Spleen (tissue), 11 donors: ENCODE data around the gene BNIP3. TPM values are rescaled to one million over a fixed set of nuclear protein-coding genes. Genes with fewer than 3 reads are reported as not detected.

Experiments
- DNase-seq: peaks from one replicate; pipeline ENCODE4 v3.0.0-alpha.2; 2020
- H3K27ac ChIP-seq, 8 donors: fragments of 200-600 bp; sonication (generic) in 7 of 8; 1 replicate in 4 of 8; 2 replicates in 4 of 8; pipeline versions ENCODE4 v1.5.0 to v1.8.0; 2016 to 2021; ENCODE audit warnings: inconsistent platforms in 4 of 8, mild to moderate bottlenecking in 4 of 8, moderate library complexity in 1 of 8
- H3K27me3 ChIP-seq, 7 donors: fragments of 200-600 bp; sonication (generic) in 6 of 7; replicated peaks in 1 of 7; 1 replicate in 4 of 7; 2 replicates in 3 of 7; pipeline versions ENCODE4 v1.5.0 to v1.8.0; 2016 to 2021; ENCODE audit warnings: inconsistent platforms in 3 of 7, mild to moderate bottlenecking in 1 of 7
- H3K36me3 ChIP-seq, 6 donors: fragments of 200-600 bp; sonication (generic) in 5 of 6; 1 replicate in 4 of 6; 2 replicates in 2 of 6; pipeline versions ENCODE4 v1.5.0 to v1.8.0; 2016 to 2021; ENCODE audit warnings: inconsistent platforms in 2 of 6
- H3K4me1 ChIP-seq, 6 donors: fragments of 200-600 bp; sonication (generic) in 5 of 6; 1 replicate in 3 of 6; 2 replicates in 3 of 6; pipeline versions ENCODE4 v1.5.0 to v1.8.0; 2016 to 2021; ENCODE audit warnings: inconsistent platforms in 3 of 6
- H3K4me3 ChIP-seq, 8 donors: fragments of 200-600 bp; sonication (generic) in 7 of 8; 1 replicate in 4 of 8; 2 replicates in 4 of 8; pipeline versions ENCODE4 v1.5.0 to v1.8.0; 2016 to 2021; ENCODE audit warnings: inconsistent platforms in 4 of 8, mild to moderate bottlenecking in 4 of 8, moderate library complexity in 2 of 8
- H3K9me3 ChIP-seq, 8 donors: fragments of 200-600 bp; sonication (generic) in 7 of 8; 1 replicate in 4 of 8; 2 replicates in 4 of 8; pipeline versions ENCODE4 v1.5.0 to v1.8.0; 2016 to 2021; ENCODE audit warnings: inconsistent platforms in 4 of 8
- CTCF ChIP-seq, 11 experiments: fragments of 200-600 bp in 7 of 11; fragments of 450-650 bp in 4 of 11; sonication (generic) in 4 of 11; IDR thresholded peaks in 8 of 11; conservative IDR thresholded peaks in 3 of 11; 1 replicate in 7 of 11; 2 replicates in 4 of 11; pipeline versions ENCODE4 v1.4.0 to v1.8.0; 2016 to 2021; ENCODE audit warnings: antibody characterized with exemption in 11 of 11, inconsistent platforms in 4 of 11, mild to moderate bottlenecking in 1 of 11
- POLR2A ChIP-seq, 3 donors: fragments of 450-650 bp; IDR thresholded peaks; one replicate each; pipeline ENCODE4 v1.5.1; 2017; ENCODE audit warnings: antibody characterized with exemption in 3 of 3, mild to moderate bottlenecking in 1 of 3
- POLR2AphosphoS5 ChIP-seq, 3 donors: sonication (generic); formaldehyde crosslinking; IDR thresholded peaks; one replicate each; pipeline ENCODE4 v1.5.1; 2017; ENCODE audit warnings: antibody characterized with exemption in 3 of 3
- WGBS, 5 donors: extraction: QIAGEN DNeasy Blood & Tissue Kit in 3 of 5; methylation state at CpG; one replicate each; pipeline versions ENCODE4 v1.1.5 to v1.1.7; 2013 to 2018; 5-methylcytosine and 5-hydroxymethylcytosine counted together
- intact Hi-C: fragments of 100-400 bp; cut with DNase I; formaldehyde crosslinking; loops from one replicate; pipeline ENCODE4 v1.15.0; 2023; ENCODE audit warnings: low total_unique reads
- polyA plus RNA-seq, 3 donors: library from polyadenylated mRNA; stranded (reverse); fragments of 200-250 nt; gene quantifications; one replicate each; pipeline ENCODE4 v1.2.1, GENCODE V29; 2013
- total RNA-seq, 7 donors: library from RNA; depleted of rRNA in 3 of 7; stranded (reverse); fragments of >200 nt in 3 of 7; fragmentation: NEBNext Ultra II Directional in 4 of 7; extraction: Animal tissue kit (Norgen Biotek cat#: 25700) in 4 of 7; gene quantifications; one replicate each; pipeline versions ENCODE4 v1.1.0 to v1.2.1, GENCODE V29; 2016 to 2021
- donor health status: healthy with polysubstance abuse.
- donor health status: DM: no; HTN: no; CAD: no; lungs with moderate emphysema.
- donor health status: DM: no; HTN: no; CAD: no.
- donor health status: Bipolar disorder and iron deficiency.
- donor health status: healthy.
- donor health status: DM: no; HTN: no; CAD: no.
- donor health status: DM: yes; HTN: yes; CAD: no.

BNIP3 gene
- total and polyA plus RNA-seq, 10 donors, result 4.2 to 42.6 (median 16.6) TPM

DNA sequence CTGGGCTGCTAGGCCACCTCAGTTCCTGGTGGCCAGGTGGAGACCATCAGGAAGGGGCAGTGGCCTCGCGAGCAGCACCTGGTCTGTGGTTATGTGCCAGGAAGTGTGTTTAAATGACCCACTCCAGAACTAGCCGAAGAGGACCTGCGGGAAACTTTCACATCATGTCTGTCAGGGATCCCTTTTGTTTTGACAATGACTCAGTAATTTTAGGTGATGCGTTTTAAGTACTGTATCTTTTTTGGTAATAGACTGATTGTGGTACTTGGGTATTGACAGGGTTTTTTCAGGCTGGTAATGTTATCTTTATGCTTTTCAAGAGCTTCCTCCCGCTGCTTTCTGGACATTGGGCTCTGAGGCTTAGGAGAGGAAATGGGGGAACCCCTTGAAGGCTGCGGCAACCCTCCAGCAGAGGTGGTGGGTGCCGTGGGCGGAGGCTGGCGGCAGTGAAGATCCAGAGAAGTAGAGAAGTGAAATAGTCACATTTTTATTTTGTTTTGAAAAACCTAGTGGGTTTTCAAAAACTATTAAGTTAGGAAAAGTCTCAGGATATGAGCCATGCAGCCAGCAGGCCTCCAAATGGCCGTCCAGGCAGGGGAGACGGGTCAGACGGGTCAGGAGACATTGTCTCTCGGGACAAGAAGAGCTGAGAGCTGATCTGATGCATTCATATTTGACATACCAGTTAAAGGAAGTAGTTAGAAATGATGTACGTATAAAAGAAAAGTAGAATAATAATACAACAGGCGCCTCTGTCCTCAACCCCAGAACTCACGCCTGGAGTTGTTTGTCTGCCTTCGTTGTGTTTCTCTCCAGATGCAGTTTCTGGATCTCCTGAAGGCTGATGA lies 53.3 kb downstream of the BNIP3 start:
- DNase-seq, result peak; percentile 73
- 33 to 38% (median 36%) methylated on average over 18 of the region's 18 CpGs for WGBS, 5 donors
- TF ChIP-seq POLR2AphosphoS5 (IDR thresholded peaks at IDR 0.05) (peak in 1 of 3 donors; percentile 20), CTCF (IDR thresholded peaks at IDR 0.05 in 8 of 11, conservative IDR thresholded peaks at IDR 0.05 in 3 of 11) (no peak), POLR2A (IDR thresholded peaks at IDR 0.05) (no peak)
- Histone ChIP-seq H3K4me1 (peaks cover 23 to 98% (median 51%) of the 10 kb centered on the region in 6 donors), H3K36me3 (peaks cover 0 to 18% (median 0%) of the 10 kb centered on the region in 6 donors), H3K4me3 (peak overlapping the region in 1 of 8 donors; percentile 18), H3K27ac (peak overlapping the region in 4 of 8 donors; percentile 13 to 72 (median 48)), H3K27me3 (no peaks in the 10 kb centered on the region), H3K9me3 (peaks cover 0 to 25% (median 16%) of the 10 kb centered on the region in 8 donors)
- intact Hi-C loops, result no loop called here

DNA sequence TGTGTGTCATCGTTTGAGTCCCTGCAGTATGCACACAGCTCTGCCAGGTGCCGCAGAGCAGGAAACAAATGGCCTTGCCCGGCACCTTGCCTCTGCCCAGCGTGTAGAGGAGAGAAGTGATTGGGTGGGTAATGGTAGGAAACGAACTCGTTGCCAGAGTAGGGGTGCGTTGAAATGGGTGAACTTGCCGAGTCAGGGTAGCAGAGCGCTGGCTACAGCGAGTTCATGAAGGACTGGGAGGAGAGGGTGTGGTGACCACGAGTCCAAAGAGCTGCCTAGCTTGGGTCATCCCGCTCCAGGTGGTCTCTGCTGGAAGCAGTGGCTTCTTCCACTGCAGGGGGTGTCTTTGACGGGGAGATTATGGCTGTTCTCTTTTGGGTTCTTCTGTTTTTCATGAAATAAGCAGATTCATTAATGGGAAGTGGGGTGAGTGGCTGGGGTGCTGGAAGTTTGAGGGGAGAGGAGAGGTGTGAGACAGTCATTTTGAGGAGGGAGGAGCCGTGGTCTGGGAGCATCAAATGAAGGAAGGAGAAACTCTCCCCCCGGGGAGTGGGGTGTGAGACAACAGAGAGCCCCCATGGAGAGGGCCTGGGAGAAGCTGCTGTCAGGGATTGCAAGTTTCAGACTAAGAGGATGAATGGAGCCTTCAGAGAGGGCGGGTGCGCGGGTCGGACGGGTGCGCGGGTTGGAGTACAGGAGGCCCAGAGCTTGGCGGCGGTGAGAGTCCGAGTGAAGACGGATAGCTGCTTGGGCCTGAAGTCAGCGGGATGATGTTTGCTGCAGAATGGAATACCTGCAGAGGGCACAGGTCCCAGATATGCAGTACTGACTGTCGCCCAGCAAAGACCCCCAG lies 54.8 kb downstream of the BNIP3 start:
- Histone ChIP-seq H3K4me3 (no peak overlapping the region), H3K9me3 (peaks cover 0 to 25% (median 16%) of the 10 kb centered on the region in 8 donors), H3K27ac (peak overlapping the region in 1 of 8 donors; percentile 72), H3K36me3 (peaks cover 0 to 15% (median 0%) of the 10 kb centered on the region in 6 donors), H3K4me1 (peaks cover 25 to 99% (median 53%) of the 10 kb centered on the region in 6 donors), H3K27me3 (no peaks in the 10 kb centered on the region)
- TF ChIP-seq POLR2AphosphoS5 (IDR thresholded peaks at IDR 0.05) (no peak), POLR2A (IDR thresholded peaks at IDR 0.05) (no peak), CTCF (IDR thresholded peaks at IDR 0.05 in 8 of 11, conservative IDR thresholded peaks at IDR 0.05 in 3 of 11) (no peak)
- DNase-seq, result no peak
- intact Hi-C loops, result no loop called here
- WGBS, 5 donors, result 91 to 95% (median 94%) methylated on average over 28 of the region's 28 CpGs

DNA sequence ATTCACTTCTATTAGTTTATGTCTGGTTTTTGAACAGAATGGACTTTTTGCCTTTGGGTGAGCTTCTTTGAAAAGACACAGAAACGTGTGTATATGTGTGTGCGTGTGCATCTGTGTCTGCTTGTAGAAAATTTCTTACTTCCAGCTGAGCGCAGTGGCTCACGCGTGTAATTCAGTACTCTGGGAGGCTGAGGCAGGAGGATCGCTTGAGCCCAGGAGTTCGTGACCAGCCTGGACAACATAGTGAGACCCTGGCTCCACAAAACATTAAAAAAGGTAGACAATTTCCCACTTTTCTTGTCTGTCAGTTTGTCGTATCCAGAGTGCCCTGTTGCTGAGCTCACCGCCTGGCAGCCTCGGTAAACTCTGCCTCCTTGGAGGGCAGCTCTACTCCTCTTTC lies 55.5 kb downstream of the BNIP3 start:
- peaks cover 25 to 99% (median 54%) of the 10 kb centered on the region in 6 donors for H3K4me1 ChIP-seq

More for the DNA sequence above, 55.5 kb downstream of the BNIP3 start:
- Histone ChIP-seq H3K27me3 (no peaks in the 10 kb centered on the region), H3K36me3 (peaks cover 0 to 12% (median 0%) of the 10 kb centered on the region in 6 donors), H3K27ac (no peak overlapping the region), H3K9me3 (peaks cover 0 to 25% (median 16%) of the 10 kb centered on the region in 8 donors), H3K4me3 (no peak overlapping the region)
- no peak for TF ChIP-seq POLR2AphosphoS5 (IDR thresholded peaks at IDR 0.05)
- no peak for TF ChIP-seq POLR2A (IDR thresholded peaks at IDR 0.05)
- TF ChIP-seq CTCF (IDR thresholded peaks at IDR 0.05 in 8 of 11, conservative IDR thresholded peaks at IDR 0.05 in 3 of 11), result no peak
- WGBS, 5 donors, result 96 to 98% (median 97%) methylated on average over 10 of the region's 10 CpGs
- no peak for DNase-seq
- intact Hi-C loops, result no loop called here
